NCI-H2081 treated with DMSO at 0.1 percent for 48 hours (cell line): ENCODE measurements around the gene GET4.
"Not testable (repeated sequence)": the region's sequence is repeated elsewhere in the genome, so short reads cannot be mapped to it uniquely, and the experiment has no call there.

Source experiments
- DNase-seq: peaks from one replicate; lab custom pipeline; 2025; lab: John Stamatoyannopoulos, UW

GET4 gene

GRCh38 chr7:845731-846130 is 30.6 kb upstream of the GET4 start:
- DNase-seq = no peak

DNA sequence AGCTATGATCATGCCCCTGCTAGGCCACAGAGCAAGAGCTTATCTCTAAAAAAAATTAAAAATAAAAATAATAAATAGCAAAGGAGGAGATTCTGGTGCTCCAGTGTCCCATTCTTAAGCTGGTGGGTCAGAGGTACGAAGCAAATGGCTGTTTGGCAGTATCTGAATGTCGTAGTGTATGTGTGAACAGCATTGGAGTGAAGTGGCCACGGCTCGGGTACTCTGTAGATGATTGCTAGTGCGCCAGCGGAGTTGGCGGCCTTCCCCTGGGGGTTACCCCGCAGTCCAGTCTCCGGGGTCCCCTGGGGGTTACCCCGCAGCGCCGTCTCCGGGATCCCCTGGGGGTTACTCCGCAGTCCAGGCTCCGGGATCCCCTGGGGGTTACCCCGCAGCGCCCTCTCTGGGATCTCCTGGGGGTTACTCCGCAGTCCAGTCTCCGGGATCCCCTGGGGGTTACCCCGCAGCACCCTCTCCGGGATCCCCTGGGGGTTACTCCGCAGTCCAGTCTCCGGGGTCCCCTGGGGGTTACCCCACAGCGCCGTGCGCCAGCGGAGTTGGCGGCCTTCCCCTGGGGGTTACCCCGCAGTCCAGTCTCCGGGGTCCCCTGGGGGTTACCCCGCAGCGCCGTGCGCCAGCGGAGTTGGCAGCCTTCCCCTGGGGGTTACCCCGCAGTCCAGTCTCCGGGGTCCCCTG is 29.2 kb upstream of the GET4 start:
- DNase-seq = not testable (repeated sequence)

GRCh38 chr7:847728-848127 is 28.6 kb upstream of the GET4 start:
- not testable (repeated sequence) for DNase-seq

GRCh38 chr7:849145-849544 is 27.2 kb upstream of the GET4 start:
- DNase-seq = no peak

DNA sequence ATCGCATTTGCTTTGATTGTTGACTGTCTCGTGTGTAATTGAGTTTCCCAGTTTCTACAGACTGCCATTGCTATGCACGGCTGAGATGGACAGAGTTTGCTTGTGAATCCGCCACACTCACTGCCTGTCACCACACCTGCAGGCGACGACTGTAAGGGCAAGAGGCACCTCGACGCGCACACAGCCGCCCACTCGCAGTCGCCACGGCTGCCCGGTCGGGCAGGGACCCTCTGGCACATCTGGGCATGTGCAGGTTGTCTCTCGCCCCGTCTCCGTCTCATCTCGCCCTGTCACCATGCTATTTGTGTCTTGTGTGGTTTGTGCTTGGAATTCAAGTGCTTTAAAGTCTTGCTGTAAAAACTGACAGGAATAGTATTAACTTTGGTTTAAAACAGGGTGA is 26.6 kb upstream of the GET4 start:
- DNase-seq = no peak

DNA sequence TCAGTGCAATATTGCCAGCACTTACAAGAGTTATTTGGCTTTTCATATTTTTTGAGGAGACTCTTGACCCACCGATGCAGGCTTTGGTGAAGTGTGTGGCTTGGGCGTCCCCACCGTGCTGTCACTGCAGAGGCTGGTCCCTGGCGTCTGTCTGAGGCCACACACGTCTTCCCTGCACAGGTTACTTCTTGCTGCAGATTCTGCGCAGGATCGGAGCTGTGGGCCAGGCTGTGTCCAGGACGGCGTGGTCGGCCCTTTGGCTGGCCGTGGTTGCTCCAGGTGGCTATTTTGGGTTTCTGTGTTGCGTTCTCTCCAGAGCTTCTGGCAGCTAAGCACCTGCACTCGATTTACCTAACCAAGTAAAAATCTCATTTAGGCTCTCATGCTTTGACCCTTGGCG is 25.1 kb upstream of the GET4 start:
- DNase-seq = no peak

GRCh38 chr7:853366-854117 is 22.8 kb upstream of the GET4 start:
- DNase-seq = no peak

- DNase-seq = no peak
Measured at GRCh38 chr7:854118-854775, 22.1 kb upstream of the GET4 start.

- DNase-seq = no peak
Measured at GRCh38 chr7:855686-856369, 20.5 kb upstream of the GET4 start.

DNA sequence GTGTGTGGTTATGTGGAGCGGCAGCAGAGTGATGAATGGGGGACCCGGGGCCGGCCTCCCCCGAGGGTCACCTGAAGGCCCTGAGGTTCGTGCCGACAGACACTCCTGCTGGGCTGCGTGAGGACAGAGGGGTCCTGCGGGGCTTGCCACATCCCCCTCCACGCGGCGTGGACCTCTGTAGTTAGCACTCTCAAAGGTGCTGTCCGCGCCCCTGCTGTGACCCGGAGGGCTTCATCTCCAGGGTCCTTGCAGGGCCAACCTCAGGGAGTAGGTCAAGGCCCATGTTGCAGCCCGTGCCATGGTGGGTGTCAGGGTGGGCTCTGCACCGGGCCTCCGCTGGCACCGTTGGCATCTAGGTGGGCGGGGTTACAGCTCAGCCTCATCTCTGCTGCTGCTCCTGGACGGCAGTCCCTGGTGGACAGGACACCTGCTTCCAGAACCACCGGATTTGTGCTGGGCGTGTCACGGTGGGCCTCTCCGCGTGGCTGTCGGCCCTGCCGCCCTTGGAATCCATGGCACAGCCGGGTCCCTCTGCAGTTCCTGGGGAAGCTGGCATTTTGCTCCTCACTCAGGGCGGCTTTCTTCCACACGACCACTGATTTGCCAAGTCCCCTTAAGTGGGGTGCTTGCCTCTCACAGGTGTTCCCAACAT is 19.8 kb upstream of the GET4 start:
- no peak for DNase-seq

DNA sequence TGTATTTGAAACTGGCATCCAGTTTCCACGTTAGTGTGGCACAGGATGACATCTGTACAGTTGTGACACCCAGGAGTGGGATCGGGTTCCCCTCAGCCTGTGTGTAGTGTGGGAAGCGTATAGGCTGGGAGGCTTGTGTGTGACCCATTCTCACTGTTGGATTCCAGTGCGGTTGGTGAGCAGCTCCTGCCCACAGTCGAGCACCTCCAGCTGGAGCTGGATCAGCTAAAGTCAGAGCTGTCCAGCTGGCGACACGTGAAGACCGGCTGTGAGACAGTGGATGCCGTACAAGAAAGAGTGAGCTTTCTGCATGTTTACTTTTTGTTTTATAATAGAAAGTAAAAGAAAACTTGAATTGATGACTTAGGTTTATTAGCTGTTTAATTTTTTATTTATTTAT is 18.7 kb upstream of the GET4 start:
- no peak for DNase-seq

GRCh38 chr7:859359-860030 is 16.9 kb upstream of the GET4 start:
- DNase-seq = no peak

DNA sequence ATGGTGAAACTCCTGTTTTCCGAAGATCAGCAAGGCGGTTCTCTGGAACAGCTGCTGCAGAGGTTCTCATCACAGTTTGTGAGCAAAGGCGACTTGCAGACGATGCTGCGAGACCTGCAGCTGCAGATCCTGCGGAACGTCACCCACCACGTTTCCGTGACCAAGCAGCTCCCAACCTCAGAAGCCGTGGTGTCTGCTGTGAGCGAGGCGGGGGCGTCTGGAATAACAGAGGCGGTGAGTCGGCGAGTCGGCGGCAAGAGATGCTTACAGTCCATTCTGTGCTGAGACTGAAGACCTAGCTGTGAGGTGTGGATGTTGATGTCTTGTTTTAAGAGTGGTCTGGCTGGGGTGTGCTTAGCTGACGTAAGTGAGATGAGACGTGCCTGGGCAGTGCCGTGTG is 16.2 kb upstream of the GET4 start:
- DNase-seq = no peak

- no peak for DNase-seq
Measured at GRCh38 chr7:861222-861621, 15.1 kb upstream of the GET4 start.

GRCh38 chr7:862157-862556 is 14.2 kb upstream of the GET4 start:
- no peak for DNase-seq

- no peak for DNase-seq
Measured at GRCh38 chr7:863106-863505, 13.2 kb upstream of the GET4 start.

DNA sequence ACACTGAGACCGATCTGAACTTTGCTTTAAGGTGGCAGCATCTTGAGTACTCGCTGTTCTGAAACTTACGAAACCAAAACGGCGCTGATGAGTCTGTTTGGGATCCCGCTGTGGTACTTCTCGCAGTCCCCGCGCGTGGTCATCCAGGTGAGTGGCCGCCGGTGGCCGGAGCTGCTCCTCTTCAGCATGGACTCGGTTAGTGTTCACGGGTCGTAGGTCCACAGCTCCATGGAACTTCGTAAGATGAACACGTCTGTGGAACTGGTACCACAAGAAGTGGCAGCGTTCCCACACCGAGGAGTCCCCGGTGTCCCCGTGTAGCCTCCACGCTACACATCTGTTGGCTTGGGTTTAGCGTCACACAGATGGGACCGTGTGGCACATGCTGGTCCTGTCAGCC is 10.4 kb upstream of the GET4 start:
- DNase-seq = no peak

- no peak for DNase-seq
Measured at GRCh38 chr7:867001-867405, 9.4 kb upstream of the GET4 start.

- no peak for DNase-seq
Measured at GRCh38 chr7:867406-868188, 8.8 kb upstream of the GET4 start.

- DNase-seq = no peak
Measured at GRCh38 chr7:868189-868486, 8.2 kb upstream of the GET4 start.

GRCh38 chr7:869348-869747 is 7.0 kb upstream of the GET4 start:
- DNase-seq = no peak
